Stomach (tissue), 4 donors: ENCODE results near the gene SPRR1A.

Experiments used
- EP300 ChIP-seq: sonication (generic); formaldehyde crosslinking; IDR thresholded peaks from one replicate; pipeline ENCODE4 v1.6.1; 2017; ENCODE audit warnings: antibody characterized with exemption
- POLR2A ChIP-seq, 4 donors: fragments of 450-650 bp; IDR thresholded peaks; one replicate each; pipeline ENCODE4 v1.6.1; 2016; ENCODE audit warnings: antibody characterized with exemption in 4 of 4, control low read depth in 2 of 4, mild to moderate bottlenecking in 1 of 4, moderate library complexity in 1 of 4
- TF ChIP-seq, protein P1 (sequence below), 7 experiments: fragments of 450-650 bp in 4 of 7; fragments of 200-600 bp in 3 of 7; sonication (generic) in 3 of 7; IDR thresholded peaks; one replicate each; pipeline ENCODE4 v1.5.1; 2016 to 2019; ENCODE audit warnings: antibody characterized with exemption in 7 of 7, control low read depth in 2 of 7, mild to moderate bottlenecking in 1 of 7

DNA sequence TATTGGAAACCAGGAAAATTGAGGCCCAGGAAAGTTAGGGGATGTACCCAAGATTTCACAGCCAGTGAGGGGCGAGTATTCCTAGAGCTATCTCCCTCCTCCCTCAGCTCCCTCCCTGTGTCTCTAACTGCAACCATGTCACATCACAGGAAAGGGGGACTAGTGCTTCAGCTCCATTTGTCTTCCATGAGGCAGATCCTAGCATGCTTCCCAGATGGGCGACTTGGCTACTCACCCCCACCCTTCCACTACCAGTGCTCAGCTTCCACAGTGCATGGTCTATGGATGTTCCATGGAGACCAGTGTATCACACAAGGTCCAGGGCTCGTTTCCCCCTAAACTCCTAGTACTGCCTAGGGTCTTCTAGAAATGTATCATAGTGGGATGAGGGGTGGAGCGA is 18.0 kb upstream of the SPRR1A start:
- TF ChIP-seq, protein P1, sequence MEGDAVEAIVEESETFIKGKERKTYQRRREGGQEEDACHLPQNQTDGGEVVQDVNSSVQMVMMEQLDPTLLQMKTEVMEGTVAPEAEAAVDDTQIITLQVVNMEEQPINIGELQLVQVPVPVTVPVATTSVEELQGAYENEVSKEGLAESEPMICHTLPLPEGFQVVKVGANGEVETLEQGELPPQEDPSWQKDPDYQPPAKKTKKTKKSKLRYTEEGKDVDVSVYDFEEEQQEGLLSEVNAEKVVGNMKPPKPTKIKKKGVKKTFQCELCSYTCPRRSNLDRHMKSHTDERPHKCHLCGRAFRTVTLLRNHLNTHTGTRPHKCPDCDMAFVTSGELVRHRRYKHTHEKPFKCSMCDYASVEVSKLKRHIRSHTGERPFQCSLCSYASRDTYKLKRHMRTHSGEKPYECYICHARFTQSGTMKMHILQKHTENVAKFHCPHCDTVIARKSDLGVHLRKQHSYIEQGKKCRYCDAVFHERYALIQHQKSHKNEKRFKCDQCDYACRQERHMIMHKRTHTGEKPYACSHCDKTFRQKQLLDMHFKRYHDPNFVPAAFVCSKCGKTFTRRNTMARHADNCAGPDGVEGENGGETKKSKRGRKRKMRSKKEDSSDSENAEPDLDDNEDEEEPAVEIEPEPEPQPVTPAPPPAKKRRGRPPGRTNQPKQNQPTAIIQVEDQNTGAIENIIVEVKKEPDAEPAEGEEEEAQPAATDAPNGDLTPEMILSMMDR (IDR thresholded peaks at IDR 0.05), result no peak
- TF ChIP-seq POLR2A (IDR thresholded peaks at IDR 0.05) (no peak), EP300 (no peak)
